Neural cell (in vitro differentiated cells): ENCODE data around the gene PCDHGB6.

Experiments used
- CTCF ChIP-seq: fragments of 450-650 bp; IDR thresholded peaks from 2 replicates; pipeline ENCODE4 v1.5.1; 2014; ENCODE audit warnings: antibody characterized with exemption, mild to moderate bottlenecking, moderate library complexity; ENCODE audit not compliant: poor library complexity, severe bottlenecking
- MXI1 ChIP-seq: fragments of 450-650 bp; conservative IDR thresholded peaks from 2 replicates; pipeline ENCODE4 v1.6.1; 2014; ENCODE audit warnings: antibody characterized with exemption, mild to moderate bottlenecking; ENCODE audit not compliant: poor library complexity, severe bottlenecking
- REST ChIP-seq: IDR thresholded peaks from 2 replicates; pipeline ENCODE4 v1.6.1; 2012; ENCODE audit warnings: borderline replicate concordance
- TAF1 ChIP-seq: IDR thresholded peaks from 2 replicates; pipeline ENCODE4 v1.6.1; 2012; ENCODE audit warnings: low read depth

- TF ChIP-seq CTCF (no peak), TAF1 (no peak), REST (no peak), MXI1 (no peak)
Observed at GRCh38 chr5:141440341-141440740, 32.5 kb downstream of the PCDHGB6 start.
